AG09309 (cell line): ENCODE data around the gene HYAL2.

Source experiments
- DNase-seq: peaks from one replicate; pipeline ENCODE4 v3.0.0-alpha.2; 2010; ENCODE audit warnings: low read depth
- H3K4me3 ChIP-seq: 2 replicates; pipeline ENCODE4 v1.5.1; 2011; ENCODE audit warnings: mild to moderate bottlenecking, low read depth, low read length, moderate library complexity; ENCODE audit not compliant: control insufficient read depth
- CTCF ChIP-seq: IDR thresholded peaks from 2 replicates; pipeline ENCODE4 v1.5.1; 2011; ENCODE audit warnings: mild to moderate bottlenecking, low read depth, low read length, inconsistent platforms; ENCODE audit not compliant: insufficient read depth, control insufficient read depth; ENCODE audit errors: missing control alignments

The HYAL2 gene

GRCh38 chr3:50364573-50365079, 42.1 kb upstream of the HYAL2 start:
- no peak for TF ChIP-seq CTCF
- peak overlapping the region; percentile 38 for H3K4me3 ChIP-seq
- DNase-seq: no peak

- peak overlapping the region; percentile 8 for H3K4me3 ChIP-seq
- DNase-seq: no peak
- TF ChIP-seq CTCF: no peak
These were observed 37.2 kb upstream of the HYAL2 start for GRCh38 chr3:50359760-50360110.

DNA sequence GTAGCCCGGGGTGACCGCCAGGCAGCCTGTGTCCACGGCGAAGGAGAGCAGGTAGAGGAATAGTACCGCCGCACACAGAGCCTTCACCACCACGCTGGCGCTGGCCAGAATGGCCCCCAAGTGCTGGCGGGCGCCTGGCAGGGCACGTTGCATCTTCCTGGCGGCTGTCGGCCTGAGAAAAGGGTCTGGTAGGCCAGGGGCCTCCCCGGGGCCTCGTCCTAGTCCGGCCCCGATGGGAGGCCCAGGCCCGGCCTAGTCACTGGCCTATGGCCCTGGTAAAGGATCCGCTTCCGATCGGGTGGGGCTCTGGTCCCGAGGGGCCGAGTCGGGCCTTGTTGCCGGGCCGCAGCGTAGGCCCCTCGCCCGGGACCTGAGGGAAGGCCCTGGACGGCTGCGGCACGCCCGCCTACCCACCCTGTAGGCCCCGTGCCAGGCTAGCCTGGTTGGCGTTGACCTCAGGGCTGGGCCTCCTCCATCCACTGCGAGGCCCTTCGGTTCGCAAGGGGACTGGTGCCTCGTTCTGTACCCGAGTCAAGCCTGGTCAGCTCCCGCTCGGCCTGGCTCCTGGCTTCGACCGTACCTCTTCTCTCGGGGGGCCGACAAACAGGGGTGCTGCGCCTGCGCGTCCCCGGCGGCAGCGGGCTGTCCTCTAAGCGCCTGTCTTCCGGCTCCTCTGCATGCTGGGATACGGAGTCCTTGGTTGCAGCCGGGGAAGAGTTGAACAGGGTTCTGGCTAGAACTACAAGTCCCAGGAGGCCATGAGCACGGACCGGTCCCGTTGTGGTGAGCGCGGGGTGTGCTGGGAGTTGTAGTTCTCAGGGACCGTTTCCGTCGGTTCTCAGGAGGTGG, 36.6 kb upstream of the HYAL2 start, which contains the start of gene TMEM115:
TMEM115 (minus strand) TSS at position 611 of the 849 bp plus-strand sequence; CDS start at position 153, 458 bp downstream.
- DNase-seq: peak; percentile 96
- peak within 1 kb of the TSS; percentile 64 for H3K4me3 ChIP-seq
- TF ChIP-seq CTCF: no peak

DNA sequence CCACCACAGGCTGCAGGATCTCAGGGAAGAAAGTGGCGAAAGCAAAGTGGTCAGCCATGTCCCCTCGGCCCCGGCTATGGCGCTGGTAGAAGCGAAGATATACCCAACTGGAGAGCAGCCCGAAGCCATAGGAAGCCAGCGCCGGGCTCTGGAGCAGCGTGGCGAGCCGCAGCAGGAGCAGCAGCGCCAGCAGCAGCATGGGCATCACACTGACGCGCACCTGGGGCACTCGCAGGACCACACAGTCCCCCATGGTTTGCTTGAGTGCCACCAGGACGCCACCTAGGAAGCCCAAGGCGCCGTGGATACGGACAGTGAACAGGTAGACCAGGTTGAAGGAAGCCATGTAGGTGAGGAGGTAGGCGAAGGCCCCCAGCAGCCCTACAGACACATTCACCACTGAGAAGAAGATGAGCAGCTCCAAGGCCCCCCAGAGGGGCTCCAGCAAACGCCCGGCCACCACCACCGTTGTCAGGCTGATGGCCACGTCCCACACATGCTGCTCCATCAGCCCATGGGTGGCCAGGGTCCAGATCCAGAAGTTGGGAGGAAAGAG, 35.9 kb upstream of the HYAL2 start:
- TF ChIP-seq CTCF: no peak

DNA sequence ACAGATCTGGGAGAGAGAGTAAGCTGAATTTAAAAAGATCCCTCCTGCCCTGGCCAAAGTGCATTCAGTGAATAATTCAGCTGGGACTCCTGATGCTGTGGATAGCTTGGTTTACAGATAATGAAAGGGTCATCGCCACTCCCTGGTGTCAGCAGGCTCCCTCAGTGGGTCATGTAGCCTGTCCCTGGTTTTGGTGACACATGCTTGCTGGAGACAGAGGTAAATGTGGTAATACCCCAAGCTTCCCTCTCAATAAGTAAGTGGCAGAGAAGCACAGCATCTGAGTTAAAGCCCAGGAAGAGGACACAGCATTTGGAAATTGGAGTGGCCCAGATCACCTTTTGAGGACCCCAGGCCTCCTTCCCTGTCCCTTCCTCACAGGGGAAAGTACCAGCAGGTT, 34.9 kb upstream of the HYAL2 start:
- H3K4me3 ChIP-seq: peak overlapping the region; percentile 64
- no peak for TF ChIP-seq CTCF
- no peak for DNase-seq

More for the DNA sequence above, 35.9 kb upstream of the HYAL2 start:
- DNase-seq: no peak
- peak overlapping the region; percentile 64 for H3K4me3 ChIP-seq

DNA sequence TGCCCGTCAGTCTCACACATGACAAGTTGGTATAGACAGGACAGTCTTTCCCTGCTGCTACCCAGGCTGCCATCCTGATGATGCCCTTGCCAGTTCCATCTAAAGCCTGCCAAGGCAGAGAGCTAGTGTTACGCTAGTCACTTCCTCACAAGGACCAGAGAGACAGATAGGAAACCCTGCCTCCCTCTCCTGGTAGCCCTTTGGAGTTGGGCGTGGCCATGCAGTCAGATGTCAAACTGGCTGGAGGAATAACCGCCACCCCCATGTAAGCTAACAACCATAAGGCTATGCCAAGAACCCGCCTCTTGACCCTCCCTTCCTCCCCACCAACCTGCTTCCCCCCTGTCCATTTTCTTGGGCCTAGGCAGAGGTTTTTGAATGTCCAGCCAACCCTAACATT, 34.0 kb upstream of the HYAL2 start:
- DNase-seq: no peak
- H3K4me3 ChIP-seq: peak overlapping the region; percentile 64
- TF ChIP-seq CTCF: no peak
